Thoracic aorta (tissue), 2 donors: Measurements from ENCODE around the gene TRERF1. TPM values are rescaled to one million over a fixed set of nuclear protein-coding genes. Genes with fewer than 3 reads are reported as not detected.
"Not testable (repeated sequence)": the region's sequence is repeated elsewhere in the genome, so short reads cannot be mapped to it uniquely, and the experiment has no call there.

ENCODE experiments used
- ATAC-seq: fragments of 150-250 bp; one replicate; pipeline ENCODE4 v1.8.0; 2017; ENCODE audit warnings: low read depth; ENCODE audit not compliant: insufficient number of reproducible peaks, low FRiP score
- DNase-seq: peaks from one replicate; pipeline ENCODE4 v3.0.0-alpha.2; 2020; ENCODE audit warnings: low spot score
- H3K27ac ChIP-seq, 2 donors: fragments of 200-600 bp; sonication (generic); 1 replicate in 1 of 2; 2 replicates in 1 of 2; pipeline ENCODE4 v1.5.1; 2016; ENCODE audit warnings: mild to moderate bottlenecking in 2 of 2, moderate library complexity in 2 of 2
- H3K27me3 ChIP-seq: fragments of 200-600 bp; sonication (generic); replicated peaks from 2 replicates; pipeline ENCODE4 v1.6.0; 2016; ENCODE audit warnings: mild to moderate bottlenecking; ENCODE audit not compliant: insufficient read depth
- H3K36me3 ChIP-seq: fragments of 200-600 bp; sonication (generic); one replicate; pipeline ENCODE4 v1.5.1; 2016
- H3K4me1 ChIP-seq, 2 donors: fragments of 200-600 bp; sonication (generic); 1 replicate in 1 of 2; 2 replicates in 1 of 2; pipeline versions ENCODE4 v1.5.1 to v1.6.0; 2016; ENCODE audit warnings: low read depth in 2 of 2, mild to moderate bottlenecking in 1 of 2; ENCODE audit not compliant: control insufficient read depth in 1 of 2
- H3K4me3 ChIP-seq: fragments of 200-600 bp; sonication (generic); 2 replicates; pipeline ENCODE4 v1.5.1; 2016; ENCODE audit warnings: mild to moderate bottlenecking
- H3K9me3 ChIP-seq: fragments of 200-600 bp; sonication (generic); 2 replicates; pipeline ENCODE4 v1.5.1; 2016
- total RNA-seq, 2 donors: library from RNA; depleted of rRNA; stranded (reverse); fragments of >200 nt; gene quantifications; one replicate each; pipeline versions ENCODE4 v1.1.0 to v1.2.3, GENCODE V29; 2016
- TF ChIP-seq, protein P1 (sequence below): fragments of 200-600 bp; sonication (generic); IDR thresholded peaks from one replicate; pipeline ENCODE4 v1.5.1; 2019; ENCODE audit warnings: antibody characterized with exemption

TRERF1 gene
- total RNA-seq, 2 donors from 2014 or later = 4.6 to 5.0 TPM

DNA sequence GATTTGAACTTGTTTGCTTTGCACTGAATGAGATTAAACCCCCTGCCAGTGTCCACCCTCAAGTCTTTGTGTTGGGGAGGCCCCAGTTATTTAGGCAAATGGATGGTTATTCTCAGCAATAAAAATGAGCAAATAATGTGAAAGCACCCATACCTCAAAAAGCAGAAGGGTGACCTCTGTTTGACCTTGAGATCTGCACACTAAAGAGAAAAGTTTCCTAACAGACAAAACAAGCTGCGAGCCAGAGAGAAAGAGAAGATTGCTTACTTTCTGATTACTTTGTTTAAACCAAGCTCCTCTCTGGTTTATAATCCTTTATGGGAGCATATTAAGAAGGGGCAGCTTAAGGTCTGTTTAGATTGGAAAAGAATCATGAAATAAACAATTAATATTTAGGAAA lies 30.4 kb upstream of the TRERF1 start:
- Histone ChIP-seq H3K9me3 (no peaks in the 10 kb centered on the region), H3K27ac (no peak overlapping the region), H3K4me1 (no peaks in the 10 kb centered on the region), H3K4me3 (no peak overlapping the region), H3K27me3 (no peaks in the 10 kb centered on the region), H3K36me3 (no peaks in the 10 kb centered on the region)
- TF ChIP-seq, protein P1, sequence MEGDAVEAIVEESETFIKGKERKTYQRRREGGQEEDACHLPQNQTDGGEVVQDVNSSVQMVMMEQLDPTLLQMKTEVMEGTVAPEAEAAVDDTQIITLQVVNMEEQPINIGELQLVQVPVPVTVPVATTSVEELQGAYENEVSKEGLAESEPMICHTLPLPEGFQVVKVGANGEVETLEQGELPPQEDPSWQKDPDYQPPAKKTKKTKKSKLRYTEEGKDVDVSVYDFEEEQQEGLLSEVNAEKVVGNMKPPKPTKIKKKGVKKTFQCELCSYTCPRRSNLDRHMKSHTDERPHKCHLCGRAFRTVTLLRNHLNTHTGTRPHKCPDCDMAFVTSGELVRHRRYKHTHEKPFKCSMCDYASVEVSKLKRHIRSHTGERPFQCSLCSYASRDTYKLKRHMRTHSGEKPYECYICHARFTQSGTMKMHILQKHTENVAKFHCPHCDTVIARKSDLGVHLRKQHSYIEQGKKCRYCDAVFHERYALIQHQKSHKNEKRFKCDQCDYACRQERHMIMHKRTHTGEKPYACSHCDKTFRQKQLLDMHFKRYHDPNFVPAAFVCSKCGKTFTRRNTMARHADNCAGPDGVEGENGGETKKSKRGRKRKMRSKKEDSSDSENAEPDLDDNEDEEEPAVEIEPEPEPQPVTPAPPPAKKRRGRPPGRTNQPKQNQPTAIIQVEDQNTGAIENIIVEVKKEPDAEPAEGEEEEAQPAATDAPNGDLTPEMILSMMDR = no peak
- ATAC-seq (no peak), DNase-seq (no peak)

DNA sequence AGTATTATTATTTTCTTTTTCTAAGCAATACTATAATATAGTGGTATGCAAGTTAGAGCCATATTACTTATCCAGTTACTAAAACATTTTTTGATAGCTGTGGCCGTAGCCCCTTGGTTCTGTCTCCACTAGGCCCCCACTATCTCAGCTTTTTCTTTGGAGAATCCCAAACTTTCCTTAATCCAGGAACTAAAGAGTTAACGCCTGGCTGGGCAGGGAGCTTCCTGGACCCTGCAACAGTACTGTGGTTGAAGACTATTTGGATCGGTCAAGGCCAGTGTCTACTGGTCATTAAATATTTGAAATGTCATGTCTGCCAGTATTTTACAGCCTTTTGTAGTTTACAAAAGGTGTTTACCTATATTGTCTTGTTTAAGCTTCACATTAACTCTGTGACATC lies 20.0 kb upstream of the TRERF1 start:
- H3K4me3 ChIP-seq = no peak overlapping the region
- DNase-seq = no peak
- no peaks in the 10 kb centered on the region for H3K36me3 ChIP-seq
- no peak overlapping the region for H3K27ac ChIP-seq
- TF ChIP-seq, protein P1 = no peak
- no peaks in the 10 kb centered on the region for H3K27me3 ChIP-seq
- ATAC-seq = no peak
- no peaks in the 10 kb centered on the region for H3K4me1 ChIP-seq
- peaks cover 7% of the 10 kb centered on the region for H3K9me3 ChIP-seq

DNA sequence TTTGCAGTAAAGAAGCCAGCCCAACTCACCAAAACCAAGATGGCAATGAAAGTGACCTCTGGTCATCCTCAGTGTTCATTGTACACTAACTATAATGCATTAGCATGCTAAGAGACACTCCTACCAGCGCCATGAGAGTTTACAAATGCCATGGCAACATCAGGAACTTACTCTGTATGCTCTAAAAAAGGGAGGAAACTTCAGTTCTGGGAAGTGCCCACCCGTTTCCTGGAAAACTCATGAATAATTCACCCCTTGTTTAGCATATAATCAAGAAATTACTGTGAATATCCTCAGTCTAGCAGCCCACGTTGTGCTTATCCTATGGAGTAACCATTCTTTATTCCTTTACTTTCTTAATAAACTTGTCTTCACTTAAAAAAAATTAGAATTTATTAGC lies 19.4 kb upstream of the TRERF1 start:
- no peak for ATAC-seq

DNA sequence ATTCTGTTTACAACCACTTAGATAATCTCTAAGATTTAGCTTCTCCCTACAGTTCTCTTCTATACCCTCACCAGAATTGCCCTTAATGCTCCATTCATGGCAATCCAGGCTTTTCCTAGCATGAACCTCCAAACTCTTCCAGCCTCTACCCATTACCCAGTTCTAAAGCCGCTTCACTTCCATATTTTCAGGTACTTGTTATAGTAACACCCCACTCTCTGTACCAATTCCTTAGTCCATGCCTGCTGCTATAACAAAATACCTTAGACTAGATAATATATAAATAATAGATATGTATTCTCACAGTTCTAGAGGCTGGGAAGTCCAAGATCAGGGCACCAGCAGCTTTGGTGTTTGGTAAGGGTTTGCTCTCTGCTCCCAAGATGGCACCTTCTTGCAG lies 16.5 kb upstream of the TRERF1 start:
- Histone ChIP-seq H3K4me1 (no peaks in the 10 kb centered on the region), H3K36me3 (no peaks in the 10 kb centered on the region), H3K27ac (no peak overlapping the region), H3K9me3 (peaks cover 7% of the 10 kb centered on the region), H3K4me3 (no peak overlapping the region), H3K27me3 (no peaks in the 10 kb centered on the region)
- TF ChIP-seq, protein P1 = no peak
- DNase-seq = no peak
- no peak for ATAC-seq

More for the DNA sequence above, 19.4 kb upstream of the TRERF1 start:
- TF ChIP-seq, protein P1 = no peak
- Histone ChIP-seq H3K36me3 (no peaks in the 10 kb centered on the region), H3K27me3 (no peaks in the 10 kb centered on the region), H3K27ac (no peak overlapping the region), H3K4me3 (no peak overlapping the region), H3K9me3 (peaks cover 7% of the 10 kb centered on the region), H3K4me1 (no peaks in the 10 kb centered on the region)
- no peak for DNase-seq

DNA sequence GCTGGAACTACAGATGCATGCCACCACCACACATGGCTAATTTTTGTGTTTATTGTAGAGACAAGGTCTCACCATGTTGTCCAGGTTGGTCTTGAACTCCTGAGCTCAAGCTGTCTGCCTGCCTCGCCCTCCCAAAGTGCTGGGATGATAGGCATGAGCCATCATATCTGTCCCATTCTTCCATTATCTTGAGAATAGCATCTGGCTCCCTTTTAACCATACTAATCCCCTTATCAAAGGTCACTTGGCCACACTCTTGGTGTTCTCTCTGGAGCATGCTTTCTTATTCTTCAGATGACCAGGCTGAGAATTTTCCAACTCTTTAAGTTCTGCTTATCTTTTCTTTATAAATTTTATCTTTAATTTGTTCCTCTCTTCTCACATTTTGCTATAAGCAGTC lies 15.9 kb upstream of the TRERF1 start:
- no peak for DNase-seq

DNA sequence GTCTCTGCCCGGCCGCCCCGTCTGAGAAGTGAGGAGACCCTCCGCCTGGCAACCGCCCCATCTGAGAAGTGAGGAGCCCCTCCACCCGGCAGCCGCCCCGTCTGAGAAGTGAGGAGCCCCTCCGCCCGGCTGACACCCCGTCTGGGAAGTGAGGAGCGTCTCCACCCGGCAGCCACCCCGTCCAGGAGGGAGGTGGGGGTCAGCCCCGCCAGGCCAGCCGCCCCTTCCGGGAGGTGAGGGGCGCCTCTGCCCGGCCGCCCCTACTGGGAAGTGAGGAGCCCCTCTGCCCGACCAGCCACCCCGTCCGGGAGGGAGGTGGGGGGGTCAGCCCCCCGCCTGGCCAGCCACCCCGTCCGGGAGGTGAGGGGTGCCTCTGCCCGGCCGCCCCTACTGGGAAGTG lies 14.7 kb upstream of the TRERF1 start:
- not testable (repeated sequence) for H3K27ac ChIP-seq, H3K4me3 ChIP-seq, DNase-seq, H3K27me3 ChIP-seq, ATAC-seq, H3K9me3 ChIP-seq, H3K36me3 ChIP-seq, H3K4me1 ChIP-seq

More for the DNA sequence above, 15.9 kb upstream of the TRERF1 start:
- H3K4me3 ChIP-seq = no peak overlapping the region
- H3K36me3 ChIP-seq = no peaks in the 10 kb centered on the region
- H3K27me3 ChIP-seq = no peaks in the 10 kb centered on the region
- TF ChIP-seq, protein P1 = no peak
- no peaks in the 10 kb centered on the region for H3K4me1 ChIP-seq
- H3K27ac ChIP-seq = no peak overlapping the region
- ATAC-seq = no peak
- peaks cover 7% of the 10 kb centered on the region for H3K9me3 ChIP-seq
